ENCODE results near the gene ZBTB6. TPM values are rescaled to one million over a fixed set of nuclear protein-coding genes. Genes with fewer than 3 reads are reported as not detected.

ZBTB6 gene
- total and polyA plus RNA-seq, 9 of the 15 experiments (the other 6 are each of a cell fraction or from before 2014, with no cell fraction given): 1.4 to 7.2 (median 5.3) TPM

- 0 out of 4 replicates have a peak, but pooled peaks of 1 of the 2 experiments have one; percentile 25 for TF ChIP-seq UBTF (IDR thresholded peaks at IDR 0.05; ENCODE audit: borderline replicate concordance in 1 of 2, low read depth in 2 of 2, low read length in 2 of 2)
- no peak for TF ChIP-seq TCFL5 (CRISPR knock-in tag; conservative IDR thresholded peaks at IDR 0.05)
- no peak for TF ChIP-seq ZNF780A (CRISPR knock-in tag; IDR thresholded peaks at IDR 0.05)
- no peak for TF ChIP-seq C11orf30 (IDR thresholded peaks at IDR 0.05; ENCODE audit: low read depth)
- no peak for TF ChIP-seq ETV1 (tag; conservative IDR thresholded peaks at IDR 0.05; ENCODE audit: low read depth)
- 0 out of 2 replicates have a peak, but pooled peaks have one; percentile 21 for TF ChIP-seq ZBTB9 (CRISPR knock-in tag; IDR thresholded peaks at IDR 0.05)
- no peak; the same call in 1 of the 2 replicates for TF ChIP-seq ZBTB2 (IDR thresholded peaks at IDR 0.05)
- TF ChIP-seq FOXK1 (CRISPR knock-in tag; IDR thresholded peaks at IDR 0.05; ENCODE audit: borderline replicate concordance): no peak
- no peak for TF ChIP-seq TAF1 (IDR thresholded peaks at IDR 0.05; ENCODE audit: control insufficient read depth, extremely low read depth, insufficient read depth, low read length, severe bottlenecking)
- no peak for TF ChIP-seq IRF9 (tag; IDR thresholded peaks at IDR 0.05)
- no peak for TF ChIP-seq CREB3 (tag; conservative IDR thresholded peaks at IDR 0.05; ENCODE audit: low read depth)
- TF ChIP-seq ZNF75A (CRISPR knock-in tag; IDR thresholded peaks at IDR 0.05): no peak
- peak; percentile 59; the same call in 1 of the 2 replicates for TF ChIP-seq TEAD4 (IDR thresholded peaks at IDR 0.05; ENCODE audit: low read length)
- no peak for TF ChIP-seq TEAD4 (CRISPR knock-in tag; IDR thresholded peaks at IDR 0.05; ENCODE audit: borderline replicate concordance)
Measured at GRCh38 chr9:122940454-122940748, 27.3 kb upstream of the ZBTB6 start (continued).
